Sigmoid colon (tissue), 4 donors: ENCODE measurements around the gene OR6N2.

ENCODE experiments used
- CTCF ChIP-seq, 4 experiments: fragments of 450-650 bp in 3 of 4; fragments of 200-600 bp in 1 of 4; IDR thresholded peaks; one replicate each; pipeline ENCODE4 v1.5.1; 2016 to 2019; ENCODE audit warnings: antibody characterized with exemption in 4 of 4, mild to moderate bottlenecking in 3 of 4, moderate library complexity in 2 of 4
- POLR2AphosphoS5 ChIP-seq, 4 donors: sonication (generic); formaldehyde crosslinking; IDR thresholded peaks; one replicate each; pipeline ENCODE4 v1.6.1; 2017; ENCODE audit warnings: antibody characterized with exemption in 4 of 4

GRCh38 chr1:158771950-158772866, 8.8 kb downstream of the OR6N2 start, which contains the start of gene OR6N1:
- TF ChIP-seq CTCF (IDR thresholded peaks at IDR 0.05) (no peak), POLR2AphosphoS5 (IDR thresholded peaks at IDR 0.05) (no peak)
